SK-N-SH treated with all-trans-retinoic acid at 6 μM for 48 hours (cell line): ENCODE measurements around the gene SCN7A.
A peak's percentile ranks its signal among the peaks of the same experiment; 100 is the strongest.

Experiments
- ATAC-seq: fragments of 200-7000 bp; cut with Tn5 transposase; 3 replicates; pipeline ENCODE4 v1.9.1; 2020; ENCODE audit warnings: mild to moderate bottlenecking, moderate library complexity
- ARNTL ChIP-seq: fragments of 450-650 bp; formaldehyde crosslinking; IDR thresholded peaks from 2 replicates; pipeline ENCODE4 v1.5.0; 2020; ENCODE audit warnings: low read depth, mild to moderate bottlenecking, moderate library complexity, borderline replicate concordance
- BACH2 ChIP-seq: fragments of 250-450 bp; sonication (Bioruptor Pico); IDR thresholded peaks from 2 replicates; pipeline ENCODE4 v1.9.0; 2021; ENCODE audit warnings: mild to moderate bottlenecking, borderline replicate concordance
- CSDC2 ChIP-seq: fragments of 250-450 bp; sonication (Bioruptor Pico); IDR thresholded peaks from 2 replicates; pipeline ENCODE4 v1.5.0; 2020; ENCODE audit warnings: mild to moderate bottlenecking, moderate library complexity
- ESRRG ChIP-seq: fragments of 250-450 bp; sonication (Bioruptor Pico); IDR thresholded peaks from 2 replicates; pipeline ENCODE4 v1.6.1; 2021; ENCODE audit warnings: mild to moderate bottlenecking
- GLIS3 ChIP-seq: fragments of 250-450 bp; sonication (Bioruptor Pico); IDR thresholded peaks from 2 replicates; pipeline ENCODE4 v1.5.0; 2020; ENCODE audit warnings: mild to moderate bottlenecking, moderate library complexity
- ISL1 ChIP-seq: fragments of 250-450 bp; sonication (Bioruptor Pico); IDR thresholded peaks from 2 replicates; pipeline ENCODE4 v2.1.2; 2022; ENCODE audit warnings: mild to moderate bottlenecking, moderate library complexity
- OSR1 ChIP-seq: fragments of 250-450 bp; sonication (Bioruptor Pico); IDR thresholded peaks from 2 replicates; pipeline ENCODE4 v1.8.0; 2022; ENCODE audit warnings: moderate library complexity, mild to moderate bottlenecking, inconsistent platforms
- RARB ChIP-seq: fragments of 250-450 bp; sonication (Bioruptor Pico); IDR thresholded peaks from 2 replicates; pipeline ENCODE4 v1.8.0; 2021; ENCODE audit warnings: mild to moderate bottlenecking, moderate library complexity
- SNAI2 ChIP-seq: fragments of 250-450 bp; sonication (Bioruptor Pico); IDR thresholded peaks from 2 replicates; pipeline ENCODE4 v1.5.0; 2020; ENCODE audit warnings: mild to moderate bottlenecking, moderate library complexity
- TCF4 ChIP-seq: fragments of 250-450 bp; sonication (Bioruptor Pico); IDR thresholded peaks from 2 replicates; pipeline ENCODE4 v1.8.0; 2021; ENCODE audit warnings: mild to moderate bottlenecking, moderate library complexity, borderline replicate concordance
- TOX ChIP-seq: fragments of 250-450 bp; sonication (Bioruptor Pico); IDR thresholded peaks from 2 replicates; pipeline ENCODE4 v1.8.0; 2021; ENCODE audit warnings: mild to moderate bottlenecking, moderate library complexity, borderline replicate concordance
- ZC3H10 ChIP-seq: fragments of 250-450 bp; sonication (Bioruptor Pico); IDR thresholded peaks from 2 replicates; pipeline ENCODE4 v1.5.1; 2021; ENCODE audit warnings: mild to moderate bottlenecking, moderate library complexity
- ZFP30 ChIP-seq: fragments of 450-650 bp; formaldehyde crosslinking; IDR thresholded peaks from 2 replicates; pipeline ENCODE4 v1.5.0; 2022; ENCODE audit warnings: mild to moderate bottlenecking, moderate library complexity
- ZNF565 ChIP-seq: fragments of 450-650 bp; formaldehyde crosslinking; conservative IDR thresholded peaks from 2 replicates; pipeline ENCODE4 v1.5.0; 2020; ENCODE audit warnings: low read depth, mild to moderate bottlenecking, moderate library complexity
- ZNF8 ChIP-seq: fragments of 450-650 bp; formaldehyde crosslinking; IDR thresholded peaks from 2 replicates; pipeline ENCODE4 v1.5.0; 2020; ENCODE audit warnings: mild to moderate bottlenecking, moderate library complexity
- TF ChIP-seq, protein P1 (sequence below): fragments of 250-450 bp; sonication (Bioruptor Pico); IDR thresholded peaks from 2 replicates; pipeline ENCODE4 v1.5.1; 2020; ENCODE audit warnings: low read depth, mild to moderate bottlenecking, moderate library complexity
- TF ChIP-seq, protein P2 (sequence below): fragments of 250-450 bp; sonication (Bioruptor Pico); IDR thresholded peaks from 2 replicates; pipeline ENCODE4 v1.5.0; 2020; ENCODE audit warnings: mild to moderate bottlenecking, moderate library complexity
- TF ChIP-seq, protein P3 (sequence below): fragments of 250-450 bp; sonication (Bioruptor Pico); IDR thresholded peaks from 2 replicates; pipeline ENCODE4 v1.5.1; 2021; ENCODE audit warnings: mild to moderate bottlenecking, moderate library complexity
- TF ChIP-seq, protein P4 (sequence below): fragments of 250-450 bp; sonication (Bioruptor Pico); IDR thresholded peaks from 2 replicates; pipeline ENCODE4 v1.8.0; 2020; ENCODE audit warnings: mild to moderate bottlenecking, moderate library complexity, borderline replicate concordance
- TF ChIP-seq, protein P5 (sequence below): fragments of 250-450 bp; sonication (Bioruptor Pico); IDR thresholded peaks from 2 replicates; pipeline ENCODE4 v1.8.0; 2021; ENCODE audit warnings: low read depth, mild to moderate bottlenecking, moderate library complexity, borderline replicate concordance

Gene SCN7A

DNA sequence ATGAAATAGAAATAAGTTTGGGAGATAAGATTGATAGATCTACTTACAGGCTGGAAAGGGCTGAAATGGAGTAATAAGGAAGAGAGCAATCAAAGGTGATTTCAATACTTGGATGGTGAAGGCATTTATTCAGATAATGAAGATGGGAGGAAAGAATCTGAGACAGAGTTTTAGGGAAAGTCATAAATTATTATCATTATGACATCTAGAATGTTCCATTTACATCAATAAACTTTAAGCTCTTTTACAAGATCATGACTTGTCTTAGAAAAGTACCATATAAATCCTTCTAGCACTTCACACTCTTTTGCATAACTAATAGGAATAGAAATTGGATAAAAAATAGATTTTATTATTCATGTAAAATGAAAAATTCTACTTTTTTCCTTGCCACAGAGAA, 120.5 kb downstream of the SCN7A start:
- no peak for ATAC-seq
- TF ChIP-seq RARB: no peak
- TF ChIP-seq GLIS3 (CRISPR knock-in tag): no peak
- no peak for TF ChIP-seq ZC3H10 (CRISPR knock-in tag)
- TF ChIP-seq ZNF565 (CRISPR knock-in tag): no peak
- TF ChIP-seq ZFP30 (CRISPR knock-in tag): no peak
- no peak for TF ChIP-seq ARNTL

DNA sequence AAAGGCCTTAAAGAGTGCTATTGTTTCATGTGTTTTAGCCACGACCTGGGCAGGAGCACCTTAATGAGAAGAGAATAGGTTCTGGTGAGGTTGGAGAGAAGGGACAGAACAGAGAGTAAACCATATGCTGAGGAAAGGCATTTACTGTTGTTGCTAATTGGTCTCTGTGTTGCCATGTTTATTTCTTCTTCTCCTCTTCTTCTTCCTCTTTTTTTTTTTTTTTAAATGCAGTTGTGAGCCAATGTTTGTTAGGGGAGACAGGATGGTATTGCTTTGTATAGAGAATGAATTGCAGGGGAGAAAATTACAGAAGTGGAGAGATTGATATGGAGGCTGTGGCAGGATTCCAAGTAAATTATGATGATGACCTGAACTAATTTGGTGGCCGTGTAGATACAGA, 120.9 kb downstream of the SCN7A start:
- ATAC-seq: no peak
- no peak for TF ChIP-seq OSR1
- no peak for TF ChIP-seq RARB
- no peak for TF ChIP-seq ESRRG (CRISPR knock-in tag)
- no peak for TF ChIP-seq TCF4 (CRISPR knock-in tag)
- no peak for TF ChIP-seq TOX (CRISPR knock-in tag)
- TF ChIP-seq GLIS3 (CRISPR knock-in tag): no peak
- TF ChIP-seq, protein P1, sequence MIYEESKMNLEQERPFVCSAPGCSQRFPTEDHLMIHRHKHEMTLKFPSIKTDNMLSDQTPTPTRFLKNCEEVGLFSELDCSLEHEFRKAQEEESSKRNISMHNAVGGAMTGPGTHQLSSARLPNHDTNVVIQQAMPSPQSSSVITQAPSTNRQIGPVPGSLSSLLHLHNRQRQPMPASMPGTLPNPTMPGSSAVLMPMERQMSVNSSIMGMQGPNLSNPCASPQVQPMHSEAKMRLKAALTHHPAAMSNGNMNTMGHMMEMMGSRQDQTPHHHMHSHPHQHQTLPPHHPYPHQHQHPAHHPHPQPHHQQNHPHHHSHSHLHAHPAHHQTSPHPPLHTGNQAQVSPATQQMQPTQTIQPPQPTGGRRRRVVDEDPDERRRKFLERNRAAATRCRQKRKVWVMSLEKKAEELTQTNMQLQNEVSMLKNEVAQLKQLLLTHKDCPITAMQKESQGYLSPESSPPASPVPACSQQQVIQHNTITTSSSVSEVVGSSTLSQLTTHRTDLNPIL (CRISPR knock-in tag): no peak
- no peak for TF ChIP-seq CSDC2
- TF ChIP-seq ARNTL: no peak
- TF ChIP-seq, protein P2, sequence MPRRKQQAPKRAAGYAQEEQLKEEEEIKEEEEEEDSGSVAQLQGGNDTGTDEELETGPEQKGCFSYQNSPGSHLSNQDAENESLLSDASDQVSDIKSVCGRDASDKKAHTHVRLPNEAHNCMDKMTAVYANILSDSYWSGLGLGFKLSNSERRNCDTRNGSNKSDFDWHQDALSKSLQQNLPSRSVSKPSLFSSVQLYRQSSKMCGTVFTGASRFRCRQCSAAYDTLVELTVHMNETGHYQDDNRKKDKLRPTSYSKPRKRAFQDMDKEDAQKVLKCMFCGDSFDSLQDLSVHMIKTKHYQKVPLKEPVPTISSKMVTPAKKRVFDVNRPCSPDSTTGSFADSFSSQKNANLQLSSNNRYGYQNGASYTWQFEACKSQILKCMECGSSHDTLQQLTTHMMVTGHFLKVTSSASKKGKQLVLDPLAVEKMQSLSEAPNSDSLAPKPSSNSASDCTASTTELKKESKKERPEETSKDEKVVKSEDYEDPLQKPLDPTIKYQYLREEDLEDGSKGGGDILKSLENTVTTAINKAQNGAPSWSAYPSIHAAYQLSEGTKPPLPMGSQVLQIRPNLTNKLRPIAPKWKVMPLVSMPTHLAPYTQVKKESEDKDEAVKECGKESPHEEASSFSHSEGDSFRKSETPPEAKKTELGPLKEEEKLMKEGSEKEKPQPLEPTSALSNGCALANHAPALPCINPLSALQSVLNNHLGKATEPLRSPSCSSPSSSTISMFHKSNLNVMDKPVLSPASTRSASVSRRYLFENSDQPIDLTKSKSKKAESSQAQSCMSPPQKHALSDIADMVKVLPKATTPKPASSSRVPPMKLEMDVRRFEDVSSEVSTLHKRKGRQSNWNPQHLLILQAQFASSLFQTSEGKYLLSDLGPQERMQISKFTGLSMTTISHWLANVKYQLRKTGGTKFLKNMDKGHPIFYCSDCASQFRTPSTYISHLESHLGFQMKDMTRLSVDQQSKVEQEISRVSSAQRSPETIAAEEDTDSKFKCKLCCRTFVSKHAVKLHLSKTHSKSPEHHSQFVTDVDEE (CRISPR knock-in tag): no peak
- TF ChIP-seq, protein P3, sequence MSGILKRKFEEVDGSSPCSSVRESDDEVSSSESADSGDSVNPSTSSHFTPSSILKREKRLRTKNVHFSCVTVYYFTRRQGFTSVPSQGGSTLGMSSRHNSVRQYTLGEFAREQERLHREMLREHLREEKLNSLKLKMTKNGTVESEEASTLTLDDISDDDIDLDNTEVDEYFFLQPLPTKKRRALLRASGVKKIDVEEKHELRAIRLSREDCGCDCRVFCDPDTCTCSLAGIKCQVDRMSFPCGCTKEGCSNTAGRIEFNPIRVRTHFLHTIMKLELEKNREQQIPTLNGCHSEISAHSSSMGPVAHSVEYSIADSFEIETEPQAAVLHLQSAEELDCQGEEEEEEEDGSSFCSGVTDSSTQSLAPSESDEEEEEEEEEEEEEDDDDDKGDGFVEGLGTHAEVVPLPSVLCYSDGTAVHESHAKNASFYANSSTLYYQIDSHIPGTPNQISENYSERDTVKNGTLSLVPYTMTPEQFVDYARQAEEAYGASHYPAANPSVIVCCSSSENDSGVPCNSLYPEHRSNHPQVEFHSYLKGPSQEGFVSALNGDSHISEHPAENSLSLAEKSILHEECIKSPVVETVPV (CRISPR knock-in tag): no peak

DNA sequence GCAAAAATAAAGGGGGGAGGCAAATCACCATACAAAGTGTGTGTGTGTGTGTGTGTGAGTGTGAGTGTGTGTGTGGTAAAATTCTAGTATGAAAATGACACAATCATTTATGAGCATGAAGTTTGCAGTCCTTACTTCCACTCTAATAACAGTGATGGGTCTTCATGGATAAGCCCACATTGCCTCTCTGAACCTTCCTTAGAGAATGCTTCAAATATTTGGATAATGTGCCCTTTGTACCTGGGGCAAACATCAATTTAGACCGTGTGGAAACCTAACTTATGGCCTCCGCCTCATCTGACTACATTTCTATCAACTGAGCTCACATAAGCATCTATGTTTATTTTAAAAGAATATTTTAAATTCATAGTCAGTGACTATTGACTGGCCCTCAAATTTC, 122.0 kb downstream of the SCN7A start:
- ATAC-seq: no peak
- TF ChIP-seq, protein P4, sequence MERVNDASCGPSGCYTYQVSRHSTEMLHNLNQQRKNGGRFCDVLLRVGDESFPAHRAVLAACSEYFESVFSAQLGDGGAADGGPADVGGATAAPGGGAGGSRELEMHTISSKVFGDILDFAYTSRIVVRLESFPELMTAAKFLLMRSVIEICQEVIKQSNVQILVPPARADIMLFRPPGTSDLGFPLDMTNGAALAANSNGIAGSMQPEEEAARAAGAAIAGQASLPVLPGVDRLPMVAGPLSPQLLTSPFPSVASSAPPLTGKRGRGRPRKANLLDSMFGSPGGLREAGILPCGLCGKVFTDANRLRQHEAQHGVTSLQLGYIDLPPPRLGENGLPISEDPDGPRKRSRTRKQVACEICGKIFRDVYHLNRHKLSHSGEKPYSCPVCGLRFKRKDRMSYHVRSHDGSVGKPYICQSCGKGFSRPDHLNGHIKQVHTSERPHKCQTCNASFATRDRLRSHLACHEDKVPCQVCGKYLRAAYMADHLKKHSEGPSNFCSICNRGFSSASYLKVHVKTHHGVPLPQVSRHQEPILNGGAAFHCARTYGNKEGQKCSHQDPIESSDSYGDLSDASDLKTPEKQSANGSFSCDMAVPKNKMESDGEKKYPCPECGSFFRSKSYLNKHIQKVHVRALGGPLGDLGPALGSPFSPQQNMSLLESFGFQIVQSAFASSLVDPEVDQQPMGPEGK (CRISPR knock-in tag): no peak
- TF ChIP-seq ISL1 (CRISPR knock-in tag): peak; percentile 32; the same call in 1 of the 2 replicates

DNA sequence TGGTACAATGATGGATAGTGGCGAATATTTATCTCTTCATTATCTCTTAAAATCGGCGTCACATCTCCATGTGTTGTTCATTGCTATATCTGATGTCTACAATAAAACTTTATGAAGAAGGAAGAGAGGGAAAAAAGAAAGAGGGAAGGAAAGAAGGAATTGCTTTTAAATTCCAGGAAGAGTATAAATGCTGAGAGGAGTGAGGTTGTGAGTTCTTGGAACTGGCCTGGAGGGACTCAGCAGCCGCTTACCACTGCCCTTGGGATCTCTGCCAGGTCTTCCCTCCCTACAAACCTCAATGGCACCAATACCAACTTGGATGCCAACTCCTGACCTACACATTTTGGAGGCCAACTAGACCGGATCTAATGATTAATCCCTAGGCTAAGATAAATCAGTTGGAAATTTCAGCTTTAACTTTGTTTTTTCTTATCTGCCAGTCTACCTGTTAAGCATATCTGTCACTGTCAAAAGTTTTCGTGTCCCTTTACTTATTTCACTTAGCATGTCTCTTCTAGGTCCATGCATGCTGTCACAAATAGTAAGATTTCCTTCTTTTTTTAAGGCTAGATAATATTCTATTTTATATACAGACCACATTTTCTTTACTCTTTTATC, 128.1 kb downstream of the SCN7A start:
- TF ChIP-seq TOX (CRISPR knock-in tag): no peak
- no peak for TF ChIP-seq RARB
- TF ChIP-seq SNAI2 (CRISPR knock-in tag): no peak
- no peak for TF ChIP-seq ESRRG (CRISPR knock-in tag)
- TF ChIP-seq ARNTL: no peak
- no peak for TF ChIP-seq ZNF8 (CRISPR knock-in tag)
- no peak for TF ChIP-seq BACH2 (CRISPR knock-in tag)
- no peak for TF ChIP-seq ISL1 (CRISPR knock-in tag)
- TF ChIP-seq, protein P5, sequence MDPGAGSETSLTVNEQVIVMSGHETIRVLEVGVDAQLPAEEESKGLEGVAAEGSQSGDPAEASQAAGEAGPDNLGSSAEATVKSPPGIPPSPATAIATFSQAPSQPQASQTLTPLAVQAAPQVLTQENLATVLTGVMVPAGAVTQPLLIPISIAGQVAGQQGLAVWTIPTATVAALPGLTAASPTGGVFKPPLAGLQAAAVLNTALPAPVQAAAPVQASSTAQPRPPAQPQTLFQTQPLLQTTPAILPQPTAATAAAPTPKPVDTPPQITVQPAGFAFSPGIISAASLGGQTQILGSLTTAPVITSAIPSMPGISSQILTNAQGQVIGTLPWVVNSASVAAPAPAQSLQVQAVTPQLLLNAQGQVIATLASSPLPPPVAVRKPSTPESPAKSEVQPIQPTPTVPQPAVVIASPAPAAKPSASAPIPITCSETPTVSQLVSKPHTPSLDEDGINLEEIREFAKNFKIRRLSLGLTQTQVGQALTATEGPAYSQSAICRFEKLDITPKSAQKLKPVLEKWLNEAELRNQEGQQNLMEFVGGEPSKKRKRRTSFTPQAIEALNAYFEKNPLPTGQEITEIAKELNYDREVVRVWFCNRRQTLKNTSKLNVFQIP (CRISPR knock-in tag): no peak
- no peak for ATAC-seq
